Upper lobe of left lung (tissue), 4 donors: ENCODE results near the gene OR8D4.

ENCODE experiments used
- CTCF ChIP-seq, 6 experiments: fragments of 450-650 bp in 4 of 6; fragments of 200-600 bp in 2 of 6; sonication (generic) in 2 of 6; IDR thresholded peaks; one replicate each; pipeline ENCODE4 v1.5.1; 2016 to 2019; ENCODE audit warnings: antibody characterized with exemption in 6 of 6
- EP300 ChIP-seq, 4 donors: sonication (generic); formaldehyde crosslinking; IDR thresholded peaks; one replicate each; pipeline ENCODE4 v1.5.1; 2017; ENCODE audit warnings: antibody characterized with exemption in 4 of 4, control low read depth in 2 of 4
- POLR2A ChIP-seq, 4 donors: fragments of 450-650 bp; IDR thresholded peaks; one replicate each; pipeline ENCODE4 v1.5.1; 2016 to 2017; ENCODE audit warnings: antibody characterized with exemption in 4 of 4, mild to moderate bottlenecking in 2 of 4
- POLR2AphosphoS5 ChIP-seq, 2 donors: sonication (generic); formaldehyde crosslinking; IDR thresholded peaks; one replicate each; pipeline ENCODE4 v1.5.1; 2017; ENCODE audit warnings: antibody characterized with exemption in 2 of 2

GRCh38 chr11:123901867-123902266 lies at the start of gene OR8D4:
- TF ChIP-seq POLR2A (IDR thresholded peaks at IDR 0.05) (no peak), POLR2AphosphoS5 (IDR thresholded peaks at IDR 0.05) (no peak), CTCF (IDR thresholded peaks at IDR 0.05) (no peak), EP300 (IDR thresholded peaks at IDR 0.05) (no peak)
